H9 (cell line): ENCODE results near the gene NFYC. TPM values are rescaled to one million over a fixed set of nuclear protein-coding genes. Genes with fewer than 3 reads are reported as not detected.
"Not testable (repeated sequence)": the region's sequence is repeated elsewhere in the genome, so short reads cannot be mapped to it uniquely, and the experiment has no call there.

ENCODE experiments used
- DNase-seq: peaks from one replicate; pipeline ENCODE4 v3.0.0-alpha.2; 2017
- H2AFZ ChIP-seq: one replicate; pipeline ENCODE4 v1.6.1; 2013; ENCODE audit warnings: mild to moderate bottlenecking, low read length, control low read depth, moderate library complexity
- H2AK5ac ChIP-seq: 2 replicates; pipeline ENCODE4 v1.6.1; 2013; ENCODE audit warnings: low read length, control low read depth, mixed read lengths; ENCODE audit not compliant: insufficient read length
- H2BK120ac ChIP-seq: one replicate; pipeline ENCODE4 v1.6.1; 2013; ENCODE audit warnings: low read depth, mild to moderate bottlenecking, low read length, control low read depth, inconsistent platforms; ENCODE audit not compliant: poor library complexity, severe bottlenecking
- H2BK12ac ChIP-seq: 2 replicates; pipeline ENCODE4 v1.6.1; 2013; ENCODE audit warnings: low read length, control low read depth, mixed read lengths, low read depth; ENCODE audit not compliant: insufficient read length
- H2BK15ac ChIP-seq: 2 replicates; pipeline ENCODE4 v1.6.1; 2013; ENCODE audit warnings: low read depth, low read length, control low read depth
- H2BK20ac ChIP-seq: one replicate; pipeline ENCODE4 v1.6.1; 2013; ENCODE audit warnings: low read depth, mild to moderate bottlenecking, low read length, control low read depth, inconsistent platforms; ENCODE audit not compliant: poor library complexity, severe bottlenecking
- H2BK5ac ChIP-seq: 2 replicates; pipeline ENCODE4 v1.6.1; 2013; ENCODE audit warnings: low read length, control low read depth, mixed read lengths; ENCODE audit not compliant: insufficient read length
- H3K14ac ChIP-seq: 2 replicates; pipeline ENCODE4 v1.6.1; 2013; ENCODE audit warnings: low read length, control low read depth; ENCODE audit not compliant: insufficient read depth
- H3K18ac ChIP-seq: 2 replicates; pipeline ENCODE4 v1.6.1; 2013; ENCODE audit warnings: low read depth, mild to moderate bottlenecking, mixed read lengths, low read length, control low read depth; ENCODE audit not compliant: insufficient read length
- H3K23ac ChIP-seq: 2 replicates; pipeline ENCODE4 v1.6.1; 2013; ENCODE audit warnings: low read length, control low read depth, mixed read lengths, low read depth; ENCODE audit not compliant: insufficient read length
- H3K23me2 ChIP-seq: 2 replicates; pipeline ENCODE4 v1.6.1; 2013; ENCODE audit warnings: low read depth, mild to moderate bottlenecking, mixed read lengths, low read length, control low read depth; ENCODE audit not compliant: insufficient read length, poor library complexity, severe bottlenecking
- H3K27ac ChIP-seq: 2 replicates; pipeline ENCODE4 v1.5.1; 2013; ENCODE audit warnings: low read length, control low read depth, mixed read lengths, low read depth; ENCODE audit not compliant: insufficient read length
- H3K27me3 ChIP-seq: 2 replicates; pipeline ENCODE4 v1.6.1; 2013; ENCODE audit warnings: low read length, control low read depth, inconsistent platforms; ENCODE audit not compliant: insufficient read depth
- H3K4ac ChIP-seq: 2 replicates; pipeline ENCODE4 v1.6.1; 2013; ENCODE audit warnings: low read depth, mild to moderate bottlenecking, control low read depth, inconsistent platforms, low read length, moderate library complexity
- H3K4me1 ChIP-seq: 2 replicates; pipeline ENCODE4 v1.6.1; 2013; ENCODE audit warnings: low read length, control low read depth, inconsistent platforms; ENCODE audit not compliant: insufficient read depth
- H3K4me2 ChIP-seq: 2 replicates; pipeline ENCODE4 v1.6.1; 2013; ENCODE audit warnings: low read length, control low read depth, mixed read lengths; ENCODE audit not compliant: insufficient read length, insufficient read depth
- H3K56ac ChIP-seq: 2 replicates; pipeline ENCODE4 v1.6.1; 2013; ENCODE audit warnings: low read depth, mild to moderate bottlenecking, mixed read lengths, low read length, control low read depth; ENCODE audit not compliant: insufficient read length
- H3K79me1 ChIP-seq: 2 replicates; pipeline ENCODE4 v1.6.1; 2013; ENCODE audit warnings: low read depth, mild to moderate bottlenecking, moderate library complexity, low read length, control low read depth, inconsistent platforms; ENCODE audit not compliant: insufficient read depth, poor library complexity, severe bottlenecking
- H3K79me2 ChIP-seq: 2 replicates; pipeline ENCODE4 v1.6.1; 2013; ENCODE audit warnings: low read length, control low read depth, inconsistent platforms; ENCODE audit not compliant: insufficient read depth
- H3K9ac ChIP-seq: 2 replicates; pipeline ENCODE4 v1.6.1; 2013; ENCODE audit warnings: low read length, control low read depth, mixed read lengths; ENCODE audit not compliant: insufficient read length; ENCODE audit errors: extremely low read depth
- H3K9me3 ChIP-seq: one replicate; pipeline ENCODE4 v1.6.1; 2013; ENCODE audit warnings: low read depth, low read length, inconsistent platforms; ENCODE audit not compliant: control insufficient read depth
- H3T11ph ChIP-seq: one replicate; pipeline ENCODE4 v1.6.1; 2013; ENCODE audit warnings: mild to moderate bottlenecking, low read length, control low read depth, inconsistent platforms
- H4K20me1 ChIP-seq: one replicate; pipeline ENCODE4 v1.6.1; 2013; ENCODE audit not compliant: control insufficient read depth, insufficient read length, insufficient read depth
- H4K5ac ChIP-seq: 2 replicates; pipeline ENCODE4 v1.6.1; 2013; ENCODE audit warnings: low read depth, mild to moderate bottlenecking, mixed read lengths, low read length, control low read depth; ENCODE audit not compliant: insufficient read length
- H4K8ac ChIP-seq: replicated peaks from 2 replicates; pipeline ENCODE4 v1.6.1; 2013; ENCODE audit warnings: low read length, control low read depth, mixed read lengths, low read depth; ENCODE audit not compliant: insufficient read length
- H4K91ac ChIP-seq: 2 replicates; pipeline ENCODE4 v1.6.1; 2013; ENCODE audit warnings: low read depth, mild to moderate bottlenecking, moderate library complexity, mixed read lengths, low read length, control low read depth; ENCODE audit not compliant: insufficient read length
- H3K27ac Mint-ChIP-seq, 3 experiments: 2 replicates in 2 of 3; 3 replicates in 1 of 3; pipeline ENCODE4 v1.8.0; 2020 to 2021; ENCODE audit warnings: mixed read lengths in 3 of 3, mild to moderate bottlenecking in 1 of 3, moderate library complexity in 1 of 3
- H3K27me3 Mint-ChIP-seq: 2 replicates; pipeline ENCODE4 v1.8.0; 2021; ENCODE audit warnings: low read depth, mild to moderate bottlenecking, moderate library complexity, mixed read lengths
- H3K36me3 Mint-ChIP-seq, 3 experiments: 2 replicates in 2 of 3; 3 replicates in 1 of 3; pipeline ENCODE4 v1.8.0; 2020 to 2021; ENCODE audit warnings: low read depth in 3 of 3, mixed read lengths in 3 of 3; ENCODE audit not compliant: insufficient read depth in 1 of 3
- H3K4me1 Mint-ChIP-seq, 2 experiments: 2 replicates each; pipeline ENCODE4 v1.8.0; 2020; ENCODE audit warnings: mixed read lengths in 2 of 2
- H3K4me3 Mint-ChIP-seq, 2 experiments: 2 replicates in 1 of 2; 3 replicates in 1 of 2; pipeline ENCODE4 v1.8.0; 2020 to 2021; ENCODE audit warnings: mild to moderate bottlenecking in 2 of 2, mixed read lengths in 2 of 2, moderate library complexity in 1 of 2
- H3K9me3 Mint-ChIP-seq, 2 experiments: 2 replicates in 1 of 2; 3 replicates in 1 of 2; pipeline ENCODE4 v1.8.0; 2020; ENCODE audit warnings: mild to moderate bottlenecking in 2 of 2, mixed read lengths in 2 of 2, moderate library complexity in 1 of 2
- WGBS: extraction: QIAGEN DNeasy Blood & Tissue Kit; methylation state at CpG from one replicate; pipeline ENCODE4 v1.1.7; 2013; ENCODE audit warnings: missing lambda C conversion rate, low lambda C conversion rate, mixed read lengths; ENCODE audit not compliant: insufficient read length; ENCODE audit errors: extremely low coverage; 5-methylcytosine and 5-hydroxymethylcytosine counted together
- total RNA-seq: library from RNA; stranded (reverse); gene quantifications from 2 replicates; pipeline ENCODE4 v1.2.1, GENCODE V29; 2021
- TF ChIP-seq, protein P1 (sequence below): fragments of 200-600 bp; sonication (generic); conservative IDR thresholded peaks from 3 replicates; pipeline ENCODE4 v1.8.0; 2021; ENCODE audit warnings: antibody characterized with exemption, mild to moderate bottlenecking

NFYC gene
- total RNA-seq, 1 experiment from 2014 or later, result 54.7 TPM

DNA sequence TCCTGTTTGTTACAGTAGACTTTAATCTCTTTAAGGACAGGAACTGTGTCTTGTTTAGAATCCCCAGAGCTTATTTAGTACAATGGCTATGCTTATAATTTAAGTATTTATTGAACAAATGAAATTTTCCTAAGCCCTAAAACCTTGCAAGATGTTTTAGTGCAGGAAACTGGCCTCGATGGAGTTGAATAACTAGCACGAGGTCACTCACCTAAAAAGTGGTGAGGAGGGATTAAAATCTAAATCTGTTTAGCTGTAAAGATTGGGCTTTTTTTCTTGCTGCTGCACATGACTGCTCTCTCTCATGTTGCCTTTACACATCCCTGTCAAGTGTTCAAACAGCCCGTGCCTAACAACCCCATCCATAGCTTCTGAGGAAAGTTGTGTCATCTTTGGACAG lies 10.2 kb downstream of the NFYC start:
- no peaks in the 10 kb centered on the region for H3K27me3 Mint-ChIP-seq
- Histone ChIP-seq H3T11ph (no peak overlapping the region), H3K79me2 (peaks cover 24% of the 10 kb centered on the region; the same call in 1 of the 2 replicates), H3K23me2 (no peaks in the 10 kb centered on the region), H2BK120ac (no peak overlapping the region), H3K4ac (no peak overlapping the region), H3K79me1 (peaks cover 2% of the 10 kb centered on the region), H2BK20ac (no peak overlapping the region), H3K27me3 (no peaks in the 10 kb centered on the region), H3K18ac (no peak overlapping the region), H3K56ac (no peak overlapping the region), H3K9me3 (no peaks in the 10 kb centered on the region), H2BK15ac (no peak overlapping the region), H3K9ac (no peak overlapping the region), H3K27ac (no peak overlapping the region), H4K5ac (no peak overlapping the region), H2BK12ac (no peak overlapping the region), H4K8ac (no peak overlapping the region), H3K14ac (no peak overlapping the region), H2BK5ac (no peak overlapping the region), H2AFZ (no peak overlapping the region), H4K91ac (no peak overlapping the region), H3K4me2 (no peak overlapping the region), H4K20me1 (no peaks in the 10 kb centered on the region), H3K23ac (no peak overlapping the region), H2AK5ac (no peak overlapping the region), H3K4me1 (peaks cover 4% of the 10 kb centered on the region; the same call in 1 of the 2 replicates)
- H3K4me3 Mint-ChIP-seq, result no peak overlapping the region
- no peaks in the 10 kb centered on the region for H3K9me3 Mint-ChIP-seq
- TF ChIP-seq, protein P1, sequence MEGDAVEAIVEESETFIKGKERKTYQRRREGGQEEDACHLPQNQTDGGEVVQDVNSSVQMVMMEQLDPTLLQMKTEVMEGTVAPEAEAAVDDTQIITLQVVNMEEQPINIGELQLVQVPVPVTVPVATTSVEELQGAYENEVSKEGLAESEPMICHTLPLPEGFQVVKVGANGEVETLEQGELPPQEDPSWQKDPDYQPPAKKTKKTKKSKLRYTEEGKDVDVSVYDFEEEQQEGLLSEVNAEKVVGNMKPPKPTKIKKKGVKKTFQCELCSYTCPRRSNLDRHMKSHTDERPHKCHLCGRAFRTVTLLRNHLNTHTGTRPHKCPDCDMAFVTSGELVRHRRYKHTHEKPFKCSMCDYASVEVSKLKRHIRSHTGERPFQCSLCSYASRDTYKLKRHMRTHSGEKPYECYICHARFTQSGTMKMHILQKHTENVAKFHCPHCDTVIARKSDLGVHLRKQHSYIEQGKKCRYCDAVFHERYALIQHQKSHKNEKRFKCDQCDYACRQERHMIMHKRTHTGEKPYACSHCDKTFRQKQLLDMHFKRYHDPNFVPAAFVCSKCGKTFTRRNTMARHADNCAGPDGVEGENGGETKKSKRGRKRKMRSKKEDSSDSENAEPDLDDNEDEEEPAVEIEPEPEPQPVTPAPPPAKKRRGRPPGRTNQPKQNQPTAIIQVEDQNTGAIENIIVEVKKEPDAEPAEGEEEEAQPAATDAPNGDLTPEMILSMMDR, result no peak
- WGBS, result no CpG with 5 or more reads among the region's 3 CpGs
- peaks cover 20 to 25% of the 10 kb centered on the region in 2 experiments for H3K4me1 Mint-ChIP-seq
- H3K27ac Mint-ChIP-seq, result no peak overlapping the region; a peak in 1 of 7 replicates
- no peak for DNase-seq
- no peaks in the 10 kb centered on the region for H3K36me3 Mint-ChIP-seq

DNA sequence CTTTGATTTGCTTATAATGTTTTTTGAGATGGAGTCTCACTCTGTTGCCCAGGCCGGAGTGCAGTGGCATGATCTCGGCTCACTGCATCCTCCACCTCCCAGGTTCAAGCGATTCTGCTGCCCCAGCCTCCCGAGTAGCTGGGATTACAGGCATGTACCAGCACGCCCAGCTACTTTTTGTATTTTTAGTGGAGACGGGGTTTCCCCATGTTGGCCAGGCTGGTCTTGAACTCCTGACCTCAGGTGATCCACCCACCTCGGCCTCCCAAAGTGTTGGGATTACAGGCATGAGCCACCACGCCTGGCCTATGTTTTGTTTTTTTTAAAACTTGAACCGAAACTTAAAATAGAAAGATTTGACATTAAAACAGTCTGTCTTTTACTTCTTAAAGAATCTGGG lies 11.3 kb downstream of the NFYC start:
- not testable (repeated sequence) for H3K18ac ChIP-seq, H2AK5ac ChIP-seq, H3T11ph ChIP-seq, H2BK5ac ChIP-seq, H3K4me2 ChIP-seq, H3K4ac ChIP-seq, H3K4me1 ChIP-seq, H2BK12ac ChIP-seq, H2AFZ ChIP-seq, H3K9ac ChIP-seq, H2BK120ac ChIP-seq, H3K36me3 Mint-ChIP-seq, H4K20me1 ChIP-seq, H3K23me2 ChIP-seq, H3K56ac ChIP-seq, H3K27me3 Mint-ChIP-seq, H2BK15ac ChIP-seq, H3K27ac ChIP-seq, H3K9me3 ChIP-seq, H3K27me3 ChIP-seq, H3K14ac ChIP-seq, DNase-seq, H3K9me3 Mint-ChIP-seq, H4K8ac ChIP-seq, H4K91ac ChIP-seq, H3K27ac Mint-ChIP-seq, H3K4me3 Mint-ChIP-seq, H4K5ac ChIP-seq, H3K79me1 ChIP-seq, H3K23ac ChIP-seq, H2BK20ac ChIP-seq
- H3K79me2 ChIP-seq, result peaks cover 17% of the 10 kb centered on the region; the same call in 1 of the 2 replicates
- WGBS, result no CpG with 5 or more reads among the region's 9 CpGs
- H3K4me1 Mint-ChIP-seq, result peaks cover 16 to 18% of the 10 kb centered on the region in 2 experiments
